WERI-Rb-1 (cell line): Measurements from ENCODE around the gene CCDC7.

Experiments
- DNase-seq: peaks from one replicate; pipeline ENCODE4 v3.0.0-alpha.2; 2020
- H3K27ac ChIP-seq: fragments of 250-450 bp; sonication (Bioruptor Pico); 2 replicates; pipeline ENCODE4 v1.5.1; 2020; ENCODE audit warnings: mild to moderate bottlenecking, moderate library complexity
- H3K27me3 ChIP-seq: fragments of 250-450 bp; sonication (Bioruptor Pico); 2 replicates; pipeline ENCODE4 v1.5.1; 2021; ENCODE audit warnings: mild to moderate bottlenecking, low read depth, moderate library complexity; ENCODE audit not compliant: insufficient read depth, severe bottlenecking
- H3K36me3 ChIP-seq: fragments of 250-450 bp; sonication (Bioruptor Pico); 2 replicates; pipeline ENCODE4 v1.5.1; 2020; ENCODE audit warnings: mild to moderate bottlenecking, moderate library complexity
- H3K4me3 ChIP-seq: 2 replicates; pipeline ENCODE4 v1.5.1; 2011; ENCODE audit warnings: low read depth, mild to moderate bottlenecking, control low read depth, low read length
- H3K9me3 ChIP-seq: fragments of 250-450 bp; sonication (Bioruptor Pico); 2 replicates; pipeline ENCODE4 v1.5.1; 2021; ENCODE audit warnings: mild to moderate bottlenecking, moderate library complexity; ENCODE audit not compliant: severe bottlenecking
- CTCF ChIP-seq: IDR thresholded peaks from 2 replicates; pipeline ENCODE4 v1.5.1; 2011; ENCODE audit warnings: low read depth, mild to moderate bottlenecking, control low read depth, inconsistent platforms, low read length

CCDC7 gene

GRCh38 chr10:32616438-32616837, 170.5 kb downstream of the CCDC7 start:
- TF ChIP-seq CTCF: no peak
- Histone ChIP-seq H3K27me3 (no peaks in the 10 kb centered on the region), H3K9me3 (no peaks in the 10 kb centered on the region), H3K36me3 (no peaks in the 10 kb centered on the region), H3K27ac (no peak overlapping the region), H3K4me3 (no peak overlapping the region)
- no peak for DNase-seq

DNA sequence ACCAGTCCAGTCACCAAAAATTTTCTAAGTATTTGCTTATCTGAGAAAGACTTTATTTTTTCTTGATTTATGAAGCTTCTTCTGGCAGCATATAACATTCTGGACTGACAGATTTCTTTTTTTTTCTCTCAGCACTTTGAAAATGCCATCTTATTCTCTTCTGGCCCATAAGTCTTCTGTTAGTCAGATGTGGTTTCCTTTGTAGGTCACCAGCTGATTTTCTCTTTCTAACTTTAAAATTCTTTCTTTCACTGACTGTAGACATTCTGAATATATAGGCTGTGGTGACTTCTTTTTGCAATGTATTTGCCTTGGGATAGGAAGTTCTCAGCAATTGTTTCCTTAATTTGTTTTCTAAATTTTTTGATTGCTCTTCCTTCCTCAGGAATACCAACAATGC, 172.5 kb downstream of the CCDC7 start:
- no peak for DNase-seq

GRCh38 chr10:32621969-32622368, 176.0 kb downstream of the CCDC7 start:
- DNase-seq: no peak
- Histone ChIP-seq H3K27me3 (no peaks in the 10 kb centered on the region), H3K4me3 (no peak overlapping the region), H3K27ac (no peak overlapping the region), H3K36me3 (no peaks in the 10 kb centered on the region), H3K9me3 (no peaks in the 10 kb centered on the region)
- no peak for TF ChIP-seq CTCF

More for the DNA sequence above, 172.5 kb downstream of the CCDC7 start:
- Histone ChIP-seq H3K27ac (no peak overlapping the region), H3K9me3 (no peaks in the 10 kb centered on the region), H3K27me3 (no peaks in the 10 kb centered on the region), H3K36me3 (no peaks in the 10 kb centered on the region), H3K4me3 (no peak overlapping the region)
- TF ChIP-seq CTCF: no peak

- H3K27me3 ChIP-seq: no peaks in the 10 kb centered on the region
- no peak for TF ChIP-seq CTCF
- H3K9me3 ChIP-seq: no peaks in the 10 kb centered on the region
- no peak overlapping the region for H3K4me3 ChIP-seq
- no peaks in the 10 kb centered on the region for H3K36me3 ChIP-seq
- DNase-seq: no peak
- H3K27ac ChIP-seq: no peak overlapping the region
These were observed 176.5 kb downstream of the CCDC7 start for GRCh38 chr10:32622409-32622808.

- H3K36me3 ChIP-seq: no peaks in the 10 kb centered on the region
- TF ChIP-seq CTCF: no peak
- H3K9me3 ChIP-seq: no peaks in the 10 kb centered on the region
- H3K27ac ChIP-seq: no peak overlapping the region
- DNase-seq: no peak
- H3K27me3 ChIP-seq: no peaks in the 10 kb centered on the region
- no peak overlapping the region for H3K4me3 ChIP-seq
These were observed 181.2 kb downstream of the CCDC7 start for GRCh38 chr10:32627183-32627582.

DNA sequence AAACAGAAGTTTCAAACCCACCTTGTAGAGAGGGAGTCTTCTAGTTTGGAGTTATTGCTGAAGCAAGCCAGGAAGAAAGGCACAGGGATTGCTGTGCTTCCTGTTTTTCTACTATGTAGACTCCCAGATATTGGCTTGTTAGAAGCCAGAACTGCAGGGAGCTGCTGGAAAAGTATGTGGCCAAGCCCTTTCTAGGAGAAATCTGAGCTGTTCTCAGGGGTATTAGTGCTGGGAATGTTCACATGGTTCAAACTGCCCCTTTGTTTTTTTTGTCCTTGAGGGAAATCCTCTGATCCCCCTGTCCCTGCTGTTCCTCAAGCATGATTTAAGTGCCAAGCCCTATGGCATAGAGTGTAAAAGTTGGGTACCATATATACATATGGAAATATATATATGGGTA, 184.0 kb downstream of the CCDC7 start:
- Histone ChIP-seq H3K9me3 (no peaks in the 10 kb centered on the region), H3K4me3 (no peak overlapping the region), H3K27ac (no peak overlapping the region), H3K36me3 (no peaks in the 10 kb centered on the region), H3K27me3 (no peaks in the 10 kb centered on the region)
- no peak for DNase-seq
- TF ChIP-seq CTCF: no peak
